Kidney epithelial cell (primary cell): Measurements from ENCODE around the gene ZNF768. TPM values are rescaled to one million over a fixed set of nuclear protein-coding genes. Genes with fewer than 3 reads are reported as not detected.

Source experiments
- DNase-seq: peaks from one replicate; pipeline ENCODE4 v3.0.0-alpha.2; 2010; ENCODE audit warnings: low read depth
- H3K27me3 ChIP-seq: 2 replicates; pipeline ENCODE4 v1.6.0; 2011; ENCODE audit warnings: low read length; ENCODE audit not compliant: control insufficient read depth, insufficient read depth
- H3K36me3 ChIP-seq: 2 replicates; pipeline ENCODE4 v1.5.1; 2011; ENCODE audit warnings: low read length; ENCODE audit not compliant: control insufficient read depth, insufficient read depth
- H3K4me3 ChIP-seq: 2 replicates; pipeline ENCODE4 v1.5.1; 2011; ENCODE audit warnings: low read depth, mild to moderate bottlenecking, control low read depth, low read length
- CTCF ChIP-seq: IDR thresholded peaks from 2 replicates; pipeline ENCODE4 v1.5.1; 2011; ENCODE audit warnings: mild to moderate bottlenecking, moderate library complexity, low read length, control low read depth, inconsistent platforms; ENCODE audit not compliant: insufficient read depth, poor library complexity, severe bottlenecking
- total RNA-seq: library from RNA; depleted of rRNA; stranded (reverse); fragments of >200 nt; gene quantifications from 2 replicates; pipeline ENCODE4 v1.2.3, GENCODE V29; 2015

ZNF768 gene
- total RNA-seq, 1 donor from 2014 or later, result 59.5 TPM

DNA sequence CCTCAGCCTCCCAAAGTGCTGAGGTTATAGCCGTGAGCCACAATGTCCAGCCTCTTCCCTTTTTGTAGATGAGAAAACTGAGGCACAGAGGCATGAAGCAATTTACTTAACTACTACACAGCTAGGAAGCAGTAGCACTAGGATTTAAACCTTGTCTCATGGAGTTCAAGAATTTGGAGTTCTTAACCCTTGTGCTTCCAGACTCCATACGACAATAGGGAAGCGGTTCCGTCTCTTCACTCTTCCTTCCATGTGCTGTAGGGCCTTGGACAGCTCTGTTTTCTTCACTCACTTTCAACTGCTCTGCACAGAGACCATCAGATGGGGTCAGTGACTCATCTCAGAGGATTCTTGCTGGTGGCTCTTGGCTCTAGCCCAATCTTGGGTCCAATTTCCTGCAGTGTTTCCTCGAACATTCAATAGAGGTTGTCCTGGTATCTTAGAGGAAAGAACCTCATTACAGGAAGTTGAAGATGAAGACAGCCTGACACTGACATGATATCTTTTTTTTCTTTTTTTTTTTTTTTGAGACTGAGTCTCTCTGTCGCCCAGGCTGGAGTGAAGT is 34.5 kb downstream of the ZNF768 start:
- Histone ChIP-seq H3K27me3 (peaks cover 4% of the 10 kb centered on the region), H3K4me3 (no peak overlapping the region), H3K36me3 (no peaks in the 10 kb centered on the region)
- DNase-seq, result peak; percentile 77
- no peak for TF ChIP-seq CTCF

DNA sequence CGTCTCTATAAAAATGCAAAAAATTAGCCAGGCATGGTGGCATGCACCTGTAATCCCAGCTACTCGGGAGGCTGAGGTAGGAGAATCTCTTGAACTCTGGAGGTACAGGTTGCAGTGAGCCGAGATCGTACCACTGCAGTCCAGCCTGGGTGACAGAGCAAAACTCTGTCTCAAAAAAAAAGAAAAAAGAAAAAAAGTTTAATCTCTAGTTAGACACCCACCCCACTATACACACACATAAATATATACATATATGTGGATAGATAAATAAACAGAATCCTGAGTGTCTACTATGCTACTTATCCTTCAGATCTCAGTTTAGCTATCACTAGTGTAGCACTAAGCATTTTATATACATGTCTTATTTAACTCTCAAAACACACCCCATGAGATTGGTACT is 35.1 kb downstream of the ZNF768 start:
- Histone ChIP-seq H3K4me3 (no peak overlapping the region), H3K36me3 (no peaks in the 10 kb centered on the region), H3K27me3 (peaks cover 4% of the 10 kb centered on the region)
- DNase-seq, result no peak
- no peak for TF ChIP-seq CTCF

- no peaks in the 10 kb centered on the region for H3K36me3 ChIP-seq
- no peak for TF ChIP-seq CTCF
- no peak for DNase-seq
- H3K27me3 ChIP-seq, result peaks cover 4% of the 10 kb centered on the region
- H3K4me3 ChIP-seq, result no peak overlapping the region
Measured at GRCh38 chr16:30490210-30490609, 36.2 kb downstream of the ZNF768 start.

- TF ChIP-seq CTCF, result no peak
- no peaks in the 10 kb centered on the region for H3K36me3 ChIP-seq
- H3K27me3 ChIP-seq, result no peaks in the 10 kb centered on the region
- no peak overlapping the region for H3K4me3 ChIP-seq
- DNase-seq, result no peak
Measured at GRCh38 chr16:30488764-30489605, 37.4 kb downstream of the ZNF768 start.

DNA sequence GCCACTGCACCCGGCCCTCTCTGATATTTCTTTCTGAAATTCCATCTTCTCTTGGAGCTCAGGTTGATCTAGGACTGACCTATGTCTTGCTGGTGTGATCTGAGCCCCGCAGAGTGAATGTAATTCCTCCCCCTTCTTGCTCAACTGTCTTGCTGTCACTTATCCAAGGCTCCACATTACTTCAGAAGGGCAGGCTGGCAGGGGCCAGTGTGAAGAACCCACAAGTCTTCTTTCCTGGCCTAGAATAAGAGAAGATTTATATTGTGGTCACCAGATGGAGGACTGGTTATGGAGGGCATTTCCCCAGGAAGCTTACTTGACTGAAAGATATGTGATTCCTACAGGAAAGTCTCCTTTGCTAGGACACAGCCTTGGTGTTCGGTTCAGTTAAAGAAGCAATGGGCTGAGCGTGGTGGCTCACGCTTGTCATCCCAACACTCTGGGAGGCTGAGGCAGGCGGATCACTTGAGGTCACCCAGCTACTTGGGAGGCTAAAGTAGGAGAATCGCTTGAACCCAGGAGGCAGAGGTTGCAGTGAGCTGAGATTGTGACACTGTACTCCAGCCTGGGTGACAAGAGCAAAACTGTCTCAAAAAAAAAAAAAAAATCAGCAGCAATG is 40.4 kb downstream of the ZNF768 start:
- no peak for TF ChIP-seq CTCF
- H3K4me3 ChIP-seq, result no peak overlapping the region
- no peaks in the 10 kb centered on the region for H3K27me3 ChIP-seq
- DNase-seq, result no peak
- no peaks in the 10 kb centered on the region for H3K36me3 ChIP-seq
